NCI-H524 treated with DMSO at 0.1 percent for 48 hours (cell line): ENCODE data around the gene ZNF594.
"Not testable (repeated sequence)": the region's sequence is repeated elsewhere in the genome, so short reads cannot be mapped to it uniquely, and the experiment has no call there.

Experiments
- DNase-seq: peaks from one replicate; lab custom pipeline; 2025; lab: John Stamatoyannopoulos, UW

ZNF594 gene

GRCh38 chr17:5191541-5192417 lies at the start of gene ZNF594:
TSS of gene ZNF594 (minus strand) at chr17:5191868. CDS start at chr17:5184256, 7,612 bp downstream.
- peak; percentile 82 for DNase-seq

- not testable (repeated sequence) for DNase-seq
Measured at GRCh38 chr17:5239769-5240168, 48.1 kb upstream of the ZNF594 start.

- DNase-seq, result no peak
Measured at GRCh38 chr17:5238333-5238732, 46.7 kb upstream of the ZNF594 start.

GRCh38 chr17:5237541-5238016 lies 45.9 kb upstream of the ZNF594 start:
- peak; percentile 13 for DNase-seq

- no peak for DNase-seq
Measured at GRCh38 chr17:5236938-5237540, 45.4 kb upstream of the ZNF594 start.

GRCh38 chr17:5234645-5235576 lies 43.2 kb upstream of the ZNF594 start, which contains the start of gene SCIMP:
TSS of gene SCIMP (minus strand) at chr17:5234860. CDS start at chr17:5234755, 105 bp downstream.
- DNase-seq, result no peak

- not testable (repeated sequence) for DNase-seq
Measured at GRCh38 chr17:5233492-5233891, 41.8 kb upstream of the ZNF594 start.

GRCh38 chr17:5226940-5227878 lies 35.5 kb upstream of the ZNF594 start:
- DNase-seq, result no peak

GRCh38 chr17:5225668-5226457 lies 34.2 kb upstream of the ZNF594 start:
- DNase-seq, result no peak

GRCh38 chr17:5221912-5222311 lies 30.2 kb upstream of the ZNF594 start:
- not testable (repeated sequence) for DNase-seq

GRCh38 chr17:5220074-5220473 lies 28.4 kb upstream of the ZNF594 start:
- no peak for DNase-seq

GRCh38 chr17:5219536-5219935 lies 27.9 kb upstream of the ZNF594 start:
- DNase-seq, result no peak

- DNase-seq, result not testable (repeated sequence)
Measured at GRCh38 chr17:5217562-5217961, 25.9 kb upstream of the ZNF594 start.

- DNase-seq, result no peak
Measured at GRCh38 chr17:5211458-5211857, 19.8 kb upstream of the ZNF594 start.

- no peak for DNase-seq
Measured at GRCh38 chr17:5210614-5211252, 19.1 kb upstream of the ZNF594 start.

- DNase-seq, result no peak
Measured at GRCh38 chr17:5210091-5210490, 18.4 kb upstream of the ZNF594 start.

GRCh38 chr17:5209396-5209795 lies 17.7 kb upstream of the ZNF594 start:
- DNase-seq, result no peak

GRCh38 chr17:5203908-5204294 lies 12.2 kb upstream of the ZNF594 start:
- no peak for DNase-seq

- no peak for DNase-seq
Measured at GRCh38 chr17:5203178-5203907, 11.7 kb upstream of the ZNF594 start.
